Colonic mucosa (tissue), 4 donors: ENCODE data around the gene CDH2. TPM values are rescaled to one million over a fixed set of nuclear protein-coding genes. Genes with fewer than 3 reads are reported as not detected.

Experiments
- DNase-seq: peaks from one replicate; pipeline ENCODE4 v3.0.0-alpha.2; 2020
- H3K27ac ChIP-seq: fragments of 200-600 bp; one replicate; pipeline ENCODE4 v1.8.0; 2021
- H3K27me3 ChIP-seq: fragments of 200-600 bp; one replicate; pipeline ENCODE4 v1.8.0; 2021
- H3K36me3 ChIP-seq: fragments of 200-600 bp; one replicate; pipeline ENCODE4 v1.8.0; 2021
- H3K4me1 ChIP-seq: fragments of 200-600 bp; one replicate; pipeline ENCODE4 v1.8.0; 2021; ENCODE audit warnings: mild to moderate bottlenecking
- H3K4me3 ChIP-seq: fragments of 200-600 bp; one replicate; pipeline ENCODE4 v1.8.0; 2021
- H3K9ac ChIP-seq, 2 donors: one replicate each; pipeline ENCODE4 v1.7.0; 2013; ENCODE audit warnings: control low read depth in 2 of 2, low read depth in 2 of 2, low read length in 2 of 2
- H3K9me3 ChIP-seq: fragments of 200-600 bp; one replicate; pipeline ENCODE4 v1.8.0; 2021
- intact Hi-C: fragments of 100-400 bp; cut with DNase I; formaldehyde crosslinking; loops from one replicate; pipeline ENCODE4 v1.14.1; 2022
- total RNA-seq, 2 donors: library from RNA; stranded (reverse); fragmentation: NEBNext Ultra II Directional in 1 of 2; extraction: Animal tissue kit (Norgen Biotek cat#: 25700) in 1 of 2; gene quantifications; one replicate each; pipeline ENCODE4 v1.2.1, GENCODE V29; 2021
- TF ChIP-seq, protein P1 (sequence below): fragments of 200-600 bp; IDR thresholded peaks from one replicate; pipeline ENCODE4 v1.8.0; 2022; ENCODE audit warnings: antibody characterized with exemption, mild to moderate bottlenecking
- donor health status: healthy.
- donor health status: DM: no; HTN: no; CAD: no.
- donor health status: DM: no; HTN: no; CAD: no.

CDH2 gene
- total RNA-seq, 2 donors from 2014 or later = 0.84 to 1.4 TPM

DNA sequence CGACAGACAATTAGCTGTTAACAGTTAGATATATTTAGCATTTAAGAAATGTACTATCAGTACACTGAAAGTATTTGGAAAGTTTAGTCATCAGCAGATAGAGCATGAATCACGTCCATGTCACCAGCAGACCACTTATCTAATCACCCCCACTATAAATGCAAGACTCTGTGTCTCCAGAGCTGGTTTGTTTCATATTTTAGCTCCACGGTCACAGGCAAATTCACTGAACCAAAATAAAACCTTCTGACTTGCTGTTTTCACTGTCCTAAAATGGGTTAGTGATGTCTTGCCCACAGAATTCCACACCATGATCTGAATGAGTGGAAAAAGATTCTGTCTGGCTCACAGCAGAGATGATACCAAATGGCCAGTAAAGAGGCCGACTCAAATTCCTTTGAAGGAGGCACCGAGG lies 64.9 kb downstream of the CDH2 start:
- Histone ChIP-seq H3K27me3 (no peaks in the 10 kb centered on the region), H3K4me1 (no peaks in the 10 kb centered on the region), H3K4me3 (no peak overlapping the region), H3K9me3 (no peaks in the 10 kb centered on the region), H3K9ac (no peak overlapping the region), H3K36me3 (no peaks in the 10 kb centered on the region), H3K27ac (no peak overlapping the region)
- intact Hi-C loops = no loop called here
- DNase-seq = no peak
- TF ChIP-seq, protein P1, sequence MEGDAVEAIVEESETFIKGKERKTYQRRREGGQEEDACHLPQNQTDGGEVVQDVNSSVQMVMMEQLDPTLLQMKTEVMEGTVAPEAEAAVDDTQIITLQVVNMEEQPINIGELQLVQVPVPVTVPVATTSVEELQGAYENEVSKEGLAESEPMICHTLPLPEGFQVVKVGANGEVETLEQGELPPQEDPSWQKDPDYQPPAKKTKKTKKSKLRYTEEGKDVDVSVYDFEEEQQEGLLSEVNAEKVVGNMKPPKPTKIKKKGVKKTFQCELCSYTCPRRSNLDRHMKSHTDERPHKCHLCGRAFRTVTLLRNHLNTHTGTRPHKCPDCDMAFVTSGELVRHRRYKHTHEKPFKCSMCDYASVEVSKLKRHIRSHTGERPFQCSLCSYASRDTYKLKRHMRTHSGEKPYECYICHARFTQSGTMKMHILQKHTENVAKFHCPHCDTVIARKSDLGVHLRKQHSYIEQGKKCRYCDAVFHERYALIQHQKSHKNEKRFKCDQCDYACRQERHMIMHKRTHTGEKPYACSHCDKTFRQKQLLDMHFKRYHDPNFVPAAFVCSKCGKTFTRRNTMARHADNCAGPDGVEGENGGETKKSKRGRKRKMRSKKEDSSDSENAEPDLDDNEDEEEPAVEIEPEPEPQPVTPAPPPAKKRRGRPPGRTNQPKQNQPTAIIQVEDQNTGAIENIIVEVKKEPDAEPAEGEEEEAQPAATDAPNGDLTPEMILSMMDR = no peak

DNA sequence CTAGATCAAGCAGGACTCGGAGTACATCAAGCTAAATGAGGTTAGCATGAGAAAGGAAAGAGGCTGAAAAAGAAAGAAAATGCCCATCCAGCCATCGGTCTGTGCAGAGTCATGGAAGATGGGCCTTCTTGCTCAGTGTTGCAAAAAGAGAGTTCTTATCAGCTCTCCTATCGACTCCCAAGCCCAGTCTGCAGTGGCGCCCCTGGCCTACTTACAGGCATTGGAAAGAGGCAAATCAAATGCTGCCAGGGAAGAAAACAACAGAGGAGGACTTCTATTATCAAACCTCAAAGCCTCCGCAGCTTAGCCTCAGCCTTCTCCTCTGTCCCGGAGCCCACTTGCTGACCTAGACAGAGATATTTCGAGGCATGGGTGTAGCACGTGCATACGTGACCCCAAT lies 66.0 kb downstream of the CDH2 start:
- no peaks in the 10 kb centered on the region for H3K27me3 ChIP-seq
- no peak overlapping the region for H3K27ac ChIP-seq
- no peak overlapping the region for H3K9ac ChIP-seq
- H3K9me3 ChIP-seq = no peaks in the 10 kb centered on the region
- no peak overlapping the region for H3K4me3 ChIP-seq
- DNase-seq = no peak
- no peaks in the 10 kb centered on the region for H3K4me1 ChIP-seq
- intact Hi-C loops = no loop called here
- TF ChIP-seq, protein P1 = no peak
- H3K36me3 ChIP-seq = no peaks in the 10 kb centered on the region

DNA sequence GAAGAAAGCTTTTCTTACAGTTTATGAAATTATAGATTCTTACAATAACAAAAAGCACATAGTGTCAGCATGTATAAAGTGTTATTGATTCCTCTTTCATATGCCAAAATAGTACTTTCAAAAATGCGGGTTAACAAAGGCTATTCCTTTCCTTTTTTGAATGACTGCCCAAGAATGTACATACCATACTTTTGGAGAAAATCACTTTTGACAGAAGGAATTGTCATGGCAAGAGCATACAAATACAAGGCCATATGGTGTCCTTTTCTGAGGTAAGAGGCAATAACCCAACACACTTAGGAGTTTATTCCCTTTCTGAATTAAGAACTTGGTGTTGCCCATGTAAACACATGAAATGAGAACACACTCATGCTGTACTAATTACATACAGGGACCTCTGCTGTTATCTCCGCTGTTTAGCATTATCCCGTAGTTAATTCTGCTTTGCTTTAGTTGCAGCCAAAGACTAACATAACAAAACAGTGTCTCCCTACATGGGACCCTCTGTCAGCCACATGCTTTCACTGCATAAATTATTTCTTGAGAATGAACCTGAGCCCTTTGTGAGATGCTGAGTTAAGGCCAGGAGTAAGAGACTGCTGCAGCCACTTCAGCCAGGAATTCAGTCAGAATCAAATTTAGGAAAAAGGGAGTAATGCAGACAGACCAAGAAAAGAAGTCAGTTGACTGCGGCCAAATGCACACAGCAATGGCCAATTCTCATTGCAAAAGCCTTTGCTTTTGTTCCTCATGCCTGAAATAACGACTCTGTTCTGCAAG lies 67.0 kb downstream of the CDH2 start:
- H3K9ac ChIP-seq = no peak overlapping the region
- DNase-seq = no peak
- no peak overlapping the region for H3K27ac ChIP-seq
- H3K9me3 ChIP-seq = no peaks in the 10 kb centered on the region
- intact Hi-C loops = no loop called here
- no peak overlapping the region for H3K4me3 ChIP-seq
- H3K36me3 ChIP-seq = no peaks in the 10 kb centered on the region
- H3K27me3 ChIP-seq = no peaks in the 10 kb centered on the region
- no peaks in the 10 kb centered on the region for H3K4me1 ChIP-seq
- TF ChIP-seq, protein P1 = no peak

DNA sequence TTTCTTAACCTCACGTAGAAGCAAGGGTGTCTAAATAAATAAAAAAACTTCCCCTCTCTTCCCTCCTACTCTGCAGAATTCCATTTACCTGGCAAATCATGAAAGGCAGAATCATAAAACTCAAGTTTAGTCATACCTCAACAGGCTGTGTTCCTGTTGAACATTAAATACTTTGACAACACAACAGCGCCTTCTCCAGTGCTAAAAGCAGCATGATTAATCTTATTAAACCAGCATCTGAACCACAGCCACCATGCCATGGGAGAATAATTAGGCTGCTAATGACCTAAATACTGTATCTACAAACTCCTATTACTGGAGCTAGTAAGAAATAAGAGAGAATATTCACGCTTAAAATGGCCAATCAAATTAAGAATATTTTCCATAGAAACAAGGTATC lies 68.1 kb downstream of the CDH2 start:
- Histone ChIP-seq H3K4me1 (no peaks in the 10 kb centered on the region), H3K4me3 (no peak overlapping the region), H3K27me3 (no peaks in the 10 kb centered on the region), H3K36me3 (no peaks in the 10 kb centered on the region), H3K9ac (no peak overlapping the region), H3K9me3 (no peaks in the 10 kb centered on the region), H3K27ac (no peak overlapping the region)
- TF ChIP-seq, protein P1 = no peak
- no peak for DNase-seq
- intact Hi-C loops = no loop called here

DNA sequence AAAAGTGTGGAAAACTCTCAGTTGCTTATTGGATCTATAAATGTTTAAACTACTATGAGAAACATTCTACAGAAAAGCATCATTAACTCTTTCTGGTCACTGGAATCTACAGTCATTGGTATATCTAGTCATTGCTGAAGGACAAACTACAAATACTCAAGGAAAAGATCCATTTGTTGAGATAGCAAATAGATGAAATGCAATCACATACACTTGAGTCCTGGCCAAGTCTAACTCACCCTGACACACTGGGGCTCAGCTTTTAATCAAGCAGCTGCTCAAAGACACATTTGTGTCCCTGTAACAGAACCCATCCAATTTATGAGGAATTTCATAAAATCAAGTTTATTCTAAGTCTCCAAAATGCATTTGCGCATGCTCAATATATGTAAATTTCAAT lies 68.7 kb downstream of the CDH2 start:
- H3K9me3 ChIP-seq = no peaks in the 10 kb centered on the region
- DNase-seq = no peak
- no peaks in the 10 kb centered on the region for H3K36me3 ChIP-seq
- TF ChIP-seq, protein P1 = no peak
- no peak overlapping the region for H3K9ac ChIP-seq
- no peaks in the 10 kb centered on the region for H3K4me1 ChIP-seq
- no peaks in the 10 kb centered on the region for H3K27me3 ChIP-seq
- no peak overlapping the region for H3K4me3 ChIP-seq
- no peak overlapping the region for H3K27ac ChIP-seq
- intact Hi-C loops = no loop called here
